PC-3 (cell line): ENCODE data around the gene PXK. TPM values are rescaled to one million over a fixed set of nuclear protein-coding genes. Genes with fewer than 3 reads are reported as not detected.

ENCODE experiments used
- ATAC-seq: fragments of 200-7000 bp; cut with Tn5 transposase; 2 replicates; pipeline ENCODE4 v1.9.1; 2020; ENCODE audit warnings: mild to moderate bottlenecking, moderate library complexity
- BruUV-seq: library from RNA; stranded (reverse); fragments of 400-500 nt; replicated peaks from 2 replicates; lab custom pipeline; 2021; lab: Mats Ljungman, UMichigan
- CTCF ChIA-PET: fragments of 300-600 bp; sonication (Branson Sonifier 250); formaldehyde crosslinking; loops from one replicate; lab custom pipeline; 2022; ENCODE audit warnings: antibody characterized with exemption; lab: Charles Lee
- POLR2A ChIA-PET: fragments of 300-600 bp; sonication (Branson Sonifier 250); formaldehyde crosslinking; loops from one replicate; lab custom pipeline; 2022; ENCODE audit warnings: antibody characterized with exemption; ENCODE audit not compliant: unreplicated experiment; lab: Charles Lee
- DNase-seq: peaks from one replicate; pipeline ENCODE4 v3.0.0-alpha.2; 2015
- H2AFZ ChIP-seq: fragments of 300-600 bp; sonication (generic); 2 replicates; pipeline ENCODE4 v1.6.0; 2016; ENCODE audit warnings: antibody characterized with exemption, low read length
- H3F3A ChIP-seq: fragments of 300-600 bp; sonication (generic); one replicate; pipeline ENCODE4 v1.6.0; 2017; ENCODE audit warnings: antibody characterized with exemption, low read length, control low read depth, mild to moderate bottlenecking; ENCODE audit not compliant: unreplicated experiment
- H3K27ac ChIP-seq: fragments of 300-600 bp; sonication (generic); 2 replicates; pipeline ENCODE4 v1.5.1; 2016; ENCODE audit warnings: mild to moderate bottlenecking, low read length
- H3K27me3 ChIP-seq: fragments of 300-600 bp; sonication (generic); 2 replicates; pipeline ENCODE4 v1.6.1; 2016; ENCODE audit warnings: low read length, mixed read lengths
- H3K36me3 ChIP-seq: fragments of 300-600 bp; sonication (generic); 2 replicates; pipeline ENCODE4 v1.6.1; 2016; ENCODE audit warnings: low read depth, mixed run types, low read length, mixed read lengths
- H3K4me1 ChIP-seq: fragments of 300-600 bp; sonication (generic); 2 replicates; pipeline ENCODE4 v1.5.1; 2016; ENCODE audit warnings: low read length; ENCODE audit not compliant: insufficient read depth
- H3K4me2 ChIP-seq: fragments of 300-600 bp; sonication (generic); 2 replicates; pipeline ENCODE4 v1.6.0; 2016; ENCODE audit warnings: low read length
- H3K4me3 ChIP-seq: fragments of 300-600 bp; sonication (generic); 2 replicates; pipeline ENCODE4 v1.5.1; 2016; ENCODE audit warnings: mild to moderate bottlenecking, low read length, mixed read lengths
- H3K79me2 ChIP-seq: fragments of 300-600 bp; sonication (generic); 2 replicates; pipeline ENCODE4 v1.6.1; 2017; ENCODE audit warnings: low read length, mixed read lengths
- H3K9ac ChIP-seq: fragments of 300-600 bp; sonication (generic); 2 replicates; pipeline ENCODE4 v1.6.0; 2016; ENCODE audit warnings: mild to moderate bottlenecking, low read length
- H3K9me2 ChIP-seq: fragments of 300-600 bp; sonication (generic); replicated peaks from 2 replicates; pipeline ENCODE4 v1.6.1; 2016; ENCODE audit warnings: mixed run types, low read length, mixed read lengths
- H3K9me3 ChIP-seq: fragments of 300-600 bp; sonication (generic); 2 replicates; pipeline ENCODE4 v1.6.1; 2016; ENCODE audit warnings: low read length, mixed read lengths
- H4K20me1 ChIP-seq: fragments of 300-600 bp; sonication (generic); 2 replicates; pipeline ENCODE4 v1.6.1; 2016; ENCODE audit warnings: low read length, mixed read lengths
- CTCF ChIP-seq: fragments of 300-600 bp; sonication (generic); conservative IDR thresholded peaks from 2 replicates; pipeline ENCODE4 v1.5.1; 2017; ENCODE audit warnings: antibody characterized with exemption, low read depth, mild to moderate bottlenecking, low read length
- EZH2 ChIP-seq: fragments of 300-600 bp; sonication (generic); IDR thresholded peaks from one replicate; pipeline ENCODE4 v1.6.1; 2017; ENCODE audit warnings: antibody characterized with exemption, mild to moderate bottlenecking, low read length; ENCODE audit not compliant: unreplicated experiment
- EZH2phosphoT487 ChIP-seq: fragments of 300-600 bp; sonication (generic); IDR thresholded peaks from 2 replicates; pipeline ENCODE4 v1.6.1; 2018; ENCODE audit warnings: mild to moderate bottlenecking, antibody characterized with exemption, low read length, borderline replicate concordance
- intact Hi-C: fragments of 100-400 bp; cut with micrococcal nuclease; formaldehyde crosslinking; loops from 2 replicates; pipeline ENCODE4 v1.9.0; 2023
- total RNA-seq: library from RNA; depleted of rRNA; stranded (reverse); fragments of >200 nt; gene quantifications from 2 replicates; pipeline ENCODE4 v1.2.3, GENCODE V29; 2014

PXK gene
- total RNA-seq, 1 experiment from 2014 or later = 14.5 TPM

- H3K9me3 ChIP-seq = no peaks in the 10 kb centered on the region
- no peaks in the 10 kb centered on the region for H3K4me1 ChIP-seq
- H3K36me3 ChIP-seq = no peaks in the 10 kb centered on the region
- ATAC-seq (no peak), DNase-seq (no peak)
- no peak overlapping the region for H3K27ac ChIP-seq
- intact Hi-C loops = no loop called here
- CTCF ChIA-PET = no interaction called here
- H3F3A ChIP-seq = no peaks in the 10 kb centered on the region
- H3K79me2 ChIP-seq = no peaks in the 10 kb centered on the region
- no peak overlapping the region for H3K9ac ChIP-seq
- H3K4me2 ChIP-seq = no peak overlapping the region
- H2AFZ ChIP-seq = no peak overlapping the region
- BruUV-seq = no TSS peak
- POLR2A ChIA-PET = no interaction called here
- no peaks in the 10 kb centered on the region for H4K20me1 ChIP-seq
- no peaks in the 10 kb centered on the region for H3K9me2 ChIP-seq
- TF ChIP-seq CTCF (no peak), EZH2phosphoT487 (no peak), EZH2 (no peak)
- H3K27me3 ChIP-seq = no peaks in the 10 kb centered on the region
- no peak overlapping the region for H3K4me3 ChIP-seq
Measured at GRCh38 chr3:58371754-58372153, 39.1 kb downstream of the PXK start.

- TF ChIP-seq EZH2phosphoT487 (no peak), CTCF (no peak)
- no peak for DNase-seq
- Histone ChIP-seq H3K79me2 (no peaks in the 10 kb centered on the region), H3K4me3 (no peak overlapping the region), H4K20me1 (no peaks in the 10 kb centered on the region), H2AFZ (no peak overlapping the region), H3K27ac (no peak overlapping the region), H3K9ac (no peak overlapping the region), H3K27me3 (no peaks in the 10 kb centered on the region), H3K36me3 (no peaks in the 10 kb centered on the region), H3K4me2 (no peak overlapping the region), H3K9me2 (no peaks in the 10 kb centered on the region), H3F3A (no peaks in the 10 kb centered on the region), H3K9me3 (no peaks in the 10 kb centered on the region), H3K4me1 (no peaks in the 10 kb centered on the region)
- ChIA-PET CTCF (no interaction called here), POLR2A (interaction anchor here (0.6 kb wide), 1 partner anchor 62 kb away, joined by 5 read pairs; no protein-coding TSS in a partner anchor)
- BruUV-seq = no TSS peak
- no peak for ATAC-seq
- intact Hi-C loops = no loop called here
Measured at GRCh38 chr3:58375254-58375653, 42.6 kb downstream of the PXK start.

- Histone ChIP-seq H3K27ac (no peak overlapping the region), H4K20me1 (no peaks in the 10 kb centered on the region), H3F3A (no peaks in the 10 kb centered on the region), H3K79me2 (no peaks in the 10 kb centered on the region), H3K27me3 (no peaks in the 10 kb centered on the region), H3K4me3 (no peak overlapping the region), H3K4me1 (no peaks in the 10 kb centered on the region), H3K4me2 (no peak overlapping the region), H3K9me2 (no peaks in the 10 kb centered on the region), H3K9me3 (no peaks in the 10 kb centered on the region), H3K9ac (no peak overlapping the region), H3K36me3 (no peaks in the 10 kb centered on the region), H2AFZ (no peak overlapping the region)
- DNase-seq = no peak
- BruUV-seq = no TSS peak
- CTCF ChIA-PET = no interaction called here
- POLR2A ChIA-PET = no interaction called here
- ATAC-seq = no peak
- TF ChIP-seq CTCF (no peak), EZH2 (no peak), EZH2phosphoT487 (no peak)
- intact Hi-C loops = no loop called here
Measured at GRCh38 chr3:58377168-58377567, 44.5 kb downstream of the PXK start.
